Retina (tissue), 1 donor: ENCODE measurements around the gene DAPK1.

Source experiments
- DNase-seq: peaks from one replicate; pipeline ENCODE4 v3.0.0-alpha.2; 2016

Gene DAPK1

GRCh38 chr9:87673446-87674120 lies 175.9 kb downstream of the DAPK1 start:
- DNase-seq: no peak

- no peak for DNase-seq
Measured at GRCh38 chr9:87674565-87675299, 177.1 kb downstream of the DAPK1 start.

DNA sequence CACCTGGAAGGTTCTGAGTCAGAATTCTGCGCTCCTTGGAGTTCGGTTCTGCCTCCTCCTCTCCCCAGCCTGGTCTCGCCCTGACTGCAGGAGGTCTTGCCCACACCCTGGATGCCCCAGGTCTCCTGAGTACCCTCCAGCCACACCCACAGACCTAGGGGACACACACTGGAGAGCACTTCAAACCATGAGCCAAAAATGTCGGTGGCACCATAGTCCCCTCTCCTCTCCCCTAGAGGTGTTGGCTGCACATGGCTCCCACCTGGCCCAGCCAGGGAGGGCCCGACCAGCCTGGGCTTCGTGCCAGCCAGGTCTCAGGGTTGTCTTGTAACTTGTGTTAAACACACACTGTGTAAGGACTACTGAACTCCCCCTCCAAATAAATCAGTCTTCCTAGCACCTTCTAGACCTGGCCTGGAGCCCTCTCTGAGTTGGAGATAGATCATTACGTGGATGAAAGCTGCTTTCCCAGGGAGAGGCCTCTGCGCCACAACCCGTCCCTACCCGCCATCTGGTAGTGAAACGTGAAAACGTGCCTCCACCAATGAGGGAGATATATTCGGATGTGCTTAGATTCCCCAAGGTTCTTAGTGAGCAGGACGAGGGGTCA lies 178.3 kb downstream of the DAPK1 start:
- DNase-seq: no peak

GRCh38 chr9:87676976-87677775 lies 179.5 kb downstream of the DAPK1 start:
- no peak for DNase-seq

GRCh38 chr9:87677776-87678587 lies 180.3 kb downstream of the DAPK1 start:
- no peak for DNase-seq

DNA sequence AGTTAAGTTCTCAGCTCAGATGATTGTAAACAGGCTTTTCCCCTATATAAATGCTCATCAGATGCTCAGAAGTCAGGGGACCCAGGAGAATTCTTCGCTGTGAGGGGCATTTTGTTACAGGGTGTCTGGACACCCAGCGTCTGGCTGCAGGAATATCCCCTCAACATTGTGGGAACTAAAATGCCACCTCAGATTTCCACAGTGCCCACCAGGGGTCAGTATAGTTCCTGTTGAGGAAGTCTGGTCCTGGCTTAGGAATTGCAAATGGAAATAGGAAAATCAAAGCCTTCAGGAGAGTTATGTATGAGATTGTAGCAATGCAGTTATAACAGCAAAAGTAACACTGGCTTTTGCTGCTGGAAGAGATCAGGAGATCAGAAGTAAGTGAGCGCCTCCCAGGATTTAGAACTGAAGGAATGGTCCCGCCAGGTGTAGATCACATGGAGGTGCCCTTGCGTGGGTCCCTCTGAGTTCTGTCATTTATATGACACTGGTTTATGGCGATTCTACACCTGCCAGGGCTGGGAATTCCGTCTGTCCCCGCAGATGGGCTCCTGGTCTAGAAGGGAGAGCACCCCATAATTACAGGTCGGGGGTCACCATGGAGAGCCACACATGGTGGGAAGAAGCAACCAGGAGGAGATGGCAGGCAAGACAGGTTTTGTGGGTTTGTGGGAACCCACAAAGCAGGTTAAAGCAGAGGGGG lies 181.1 kb downstream of the DAPK1 start:
- DNase-seq: peak; percentile 71

GRCh38 chr9:87681271-87682061 lies 183.8 kb downstream of the DAPK1 start:
- no peak for DNase-seq

DNA sequence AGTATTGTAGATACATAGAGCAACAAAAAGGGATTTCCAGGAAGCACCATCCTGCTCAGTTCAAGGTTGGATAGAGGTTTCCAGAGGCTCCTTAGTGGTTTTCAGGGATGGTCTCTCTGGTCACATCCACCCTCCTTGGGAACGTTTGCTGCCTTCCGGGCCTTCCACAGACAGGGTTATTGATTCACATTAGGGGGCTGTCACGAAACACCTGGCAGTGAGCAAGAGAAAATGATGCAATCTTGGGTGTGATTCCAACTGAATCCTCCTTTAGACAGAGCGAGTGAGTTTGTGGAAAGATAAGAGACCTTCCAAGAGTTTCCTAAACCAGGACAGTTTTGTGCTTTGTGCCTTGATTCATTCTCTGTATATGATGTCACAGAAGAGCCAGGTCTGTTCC lies 184.4 kb downstream of the DAPK1 start:
- DNase-seq: no peak

DNA sequence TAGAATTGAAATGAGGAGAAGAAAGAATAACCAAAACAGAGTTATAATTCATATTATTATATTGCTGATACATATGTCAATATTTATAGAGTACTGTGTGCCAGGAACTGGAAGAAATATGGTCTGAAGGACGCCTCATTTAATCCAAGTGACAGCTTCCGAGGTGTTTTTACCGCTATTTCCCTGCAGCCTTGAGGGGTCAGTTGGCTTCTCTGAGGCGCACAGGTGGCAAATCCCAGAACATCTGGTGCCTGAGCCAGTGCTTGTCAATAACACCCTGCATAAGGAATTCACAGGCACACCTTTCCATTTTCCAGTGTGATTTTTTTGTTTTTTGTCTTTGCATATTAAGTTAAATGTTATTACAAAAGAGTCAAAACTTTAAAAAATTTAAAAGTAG lies 185.0 kb downstream of the DAPK1 start:
- DNase-seq: no peak

DNA sequence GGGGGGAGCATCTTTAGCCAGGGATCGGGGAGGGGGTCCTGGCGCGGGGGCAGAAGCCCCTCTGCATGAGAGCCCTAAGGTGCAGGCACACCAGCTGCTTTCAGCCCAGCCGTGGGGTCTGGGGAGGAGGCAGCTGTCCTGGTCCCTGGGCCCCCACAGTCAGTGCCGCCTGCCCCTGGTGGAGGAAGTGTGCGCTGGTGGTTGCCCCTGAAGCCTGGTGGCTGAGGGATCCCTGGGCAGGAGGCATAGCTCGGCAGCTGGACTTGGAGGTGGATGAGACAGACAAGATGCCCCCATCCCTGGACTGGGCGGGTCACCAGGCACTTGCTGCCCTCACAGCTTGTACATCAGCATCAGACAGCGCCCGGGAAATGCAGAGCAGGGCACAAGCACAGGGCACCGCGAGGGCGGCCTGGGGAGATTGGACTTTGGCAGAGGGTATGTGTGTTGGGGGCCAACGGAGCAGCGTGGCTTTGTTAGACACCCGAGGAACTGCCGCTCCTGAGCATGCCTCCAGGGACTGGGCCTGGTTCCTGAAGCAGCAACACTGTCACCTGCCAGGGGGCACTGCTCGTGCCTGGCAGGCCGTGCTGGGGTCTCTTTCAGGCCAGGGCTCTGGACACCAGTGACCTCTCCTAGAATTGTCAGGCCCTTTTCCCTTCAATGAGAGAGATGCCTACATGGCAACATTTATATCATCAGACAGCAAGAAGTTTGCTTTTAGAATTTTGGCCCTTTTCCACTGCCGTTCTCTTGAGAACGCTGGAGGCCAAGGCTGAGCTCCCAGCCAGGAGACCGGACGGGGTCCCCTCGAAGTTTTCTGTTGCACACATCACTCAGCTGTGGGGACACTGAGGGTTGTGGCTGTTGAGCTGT lies 186.3 kb downstream of the DAPK1 start:
- peak; percentile 35 for DNase-seq

- DNase-seq: peak; percentile 60
Measured at GRCh38 chr9:87684627-87685219, 187.1 kb downstream of the DAPK1 start.

DNA sequence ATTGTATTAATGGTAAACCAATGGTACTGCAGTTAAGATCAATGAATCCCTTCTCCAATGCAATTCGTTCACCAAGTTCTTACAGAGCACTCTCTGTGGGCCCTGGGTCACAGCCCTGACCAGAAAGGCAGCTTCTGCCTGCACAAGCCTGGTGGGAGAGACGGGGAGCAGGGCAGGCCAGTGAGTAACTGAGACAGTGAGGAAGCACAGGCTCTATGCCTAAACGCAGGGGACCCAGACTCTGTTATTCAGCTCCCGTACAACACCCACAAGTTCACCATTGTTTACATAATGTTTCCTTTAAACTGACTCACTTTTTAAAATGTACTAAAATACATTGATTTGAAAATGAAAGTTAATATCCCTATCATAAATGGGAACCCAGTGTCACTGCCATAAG lies 187.8 kb downstream of the DAPK1 start:
- DNase-seq: no peak

DNA sequence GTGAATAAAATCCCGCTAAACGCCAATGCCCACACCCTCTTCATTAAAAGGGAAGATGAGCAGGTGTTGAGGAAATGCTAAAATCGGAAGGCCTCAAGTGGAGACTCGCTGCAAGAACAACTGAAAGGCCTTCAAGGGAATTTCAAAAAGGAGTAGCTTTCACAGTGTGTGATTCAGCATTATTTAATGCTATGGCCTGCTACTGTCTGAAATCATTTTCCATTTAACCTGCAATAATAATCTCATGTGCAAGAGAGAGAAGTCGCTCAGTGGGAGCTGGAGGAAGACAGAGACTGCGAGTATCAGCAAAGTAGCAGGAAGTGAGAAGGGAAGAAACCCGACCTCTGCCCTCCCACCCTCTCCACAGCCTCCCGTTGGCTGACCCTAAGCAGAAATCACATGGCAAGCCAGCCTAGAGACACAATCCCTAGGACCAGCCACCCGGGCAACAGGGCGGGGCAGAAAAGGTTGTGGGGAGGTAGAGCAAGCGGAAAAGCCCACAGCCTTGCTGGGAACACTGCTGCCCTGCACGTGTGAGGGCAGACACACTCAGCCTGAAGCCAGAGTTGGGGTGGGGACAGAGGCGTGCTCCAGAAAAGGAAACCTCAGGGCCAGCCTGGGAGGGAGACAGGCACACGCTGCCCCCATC lies 188.3 kb downstream of the DAPK1 start:
- DNase-seq: no peak

- no peak for DNase-seq
Measured at GRCh38 chr9:87686520-87687090, 188.9 kb downstream of the DAPK1 start.

GRCh38 chr9:87687207-87687606 lies 189.5 kb downstream of the DAPK1 start:
- DNase-seq: no peak

GRCh38 chr9:87694236-87694755 lies 196.6 kb downstream of the DAPK1 start:
- no peak for DNase-seq

DNA sequence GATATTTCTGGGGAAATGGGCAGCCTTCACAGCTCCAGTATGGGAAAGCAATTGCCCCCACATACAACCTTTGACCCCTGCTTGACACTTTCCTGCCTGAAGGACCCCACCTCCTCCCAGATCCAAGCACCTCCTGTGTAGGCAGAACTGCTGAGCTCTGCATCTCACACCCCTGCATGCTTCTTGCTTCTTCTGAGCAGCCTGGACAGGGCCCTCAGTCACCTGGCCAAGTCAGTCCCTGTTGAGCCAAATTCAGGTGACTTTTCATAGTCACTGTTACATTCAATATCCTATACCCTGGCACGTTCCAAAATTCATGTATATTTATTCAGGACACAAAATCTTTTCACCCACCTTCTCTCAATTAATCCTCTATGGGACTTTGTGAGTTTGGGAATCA lies 197.9 kb downstream of the DAPK1 start:
- no peak for DNase-seq

DNA sequence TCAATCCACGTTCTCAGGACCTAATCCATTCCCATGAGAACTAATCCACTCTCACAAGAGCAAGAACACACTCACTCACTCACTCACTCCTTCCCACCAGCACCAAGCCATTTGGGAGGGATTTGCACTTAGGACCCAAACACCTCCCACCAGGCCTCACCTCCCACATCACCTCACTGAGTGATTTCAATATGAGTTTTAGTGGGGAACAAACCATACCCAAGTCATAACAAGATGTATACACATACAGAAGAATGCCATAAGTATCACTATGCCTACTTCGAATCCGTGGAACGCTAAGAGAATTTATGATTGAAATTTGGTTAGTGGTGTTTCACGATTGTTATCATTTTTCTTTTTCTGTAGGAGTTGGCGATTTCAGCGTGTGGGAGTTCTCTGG lies 199.0 kb downstream of the DAPK1 start:
- DNase-seq: no peak
